Right atrium auricular region (tissue), 2 donors: Measurements from ENCODE around the gene FCN3. TPM values are rescaled to one million over a fixed set of nuclear protein-coding genes. Genes with fewer than 3 reads are reported as not detected.

Experiments
- DNase-seq: peaks from one replicate; pipeline ENCODE4 v3.0.0-alpha.2; 2019; ENCODE audit warnings: low spot score
- H3K27ac ChIP-seq, 2 donors: fragments of 200-600 bp; sonication (generic); 1 replicate in 1 of 2; 2 replicates in 1 of 2; pipeline ENCODE4 v1.5.1; 2016 to 2019
- H3K27me3 ChIP-seq, 2 donors: fragments of 200-600 bp; sonication (generic); one replicate each; pipeline versions ENCODE4 v1.5.1 to v1.6.0; 2017 to 2019
- H3K36me3 ChIP-seq: fragments of 200-600 bp; sonication (generic); one replicate; pipeline ENCODE4 v1.5.1; 2016
- H3K4me1 ChIP-seq, 2 donors: fragments of 200-600 bp; sonication (generic); one replicate each; pipeline versions ENCODE4 v1.5.1 to v1.6.0; 2017 to 2019
- H3K4me3 ChIP-seq, 2 donors: fragments of 200-600 bp; sonication (generic); 1 replicate in 1 of 2; 2 replicates in 1 of 2; pipeline ENCODE4 v1.5.1; 2017 to 2019; ENCODE audit warnings: mild to moderate bottlenecking in 1 of 2, moderate library complexity in 1 of 2
- H3K9me3 ChIP-seq, 2 donors: fragments of 200-600 bp; sonication (generic); one replicate each; pipeline ENCODE4 v1.5.1; 2019
- total RNA-seq, 2 donors: library from RNA; depleted of rRNA; stranded (reverse); fragments of >200 nt; gene quantifications; one replicate each; pipeline ENCODE4 v1.1.0, GENCODE V29; 2016
- TF ChIP-seq, protein P1 (sequence below), 2 donors: fragments of 200-600 bp; sonication (generic); IDR thresholded peaks; one replicate each; pipeline ENCODE4 v1.5.1; 2019; ENCODE audit warnings: antibody characterized with exemption in 2 of 2

The FCN3 gene
- total RNA-seq, 2 donors from 2014 or later = 21.1 to 36.6 TPM

DNA sequence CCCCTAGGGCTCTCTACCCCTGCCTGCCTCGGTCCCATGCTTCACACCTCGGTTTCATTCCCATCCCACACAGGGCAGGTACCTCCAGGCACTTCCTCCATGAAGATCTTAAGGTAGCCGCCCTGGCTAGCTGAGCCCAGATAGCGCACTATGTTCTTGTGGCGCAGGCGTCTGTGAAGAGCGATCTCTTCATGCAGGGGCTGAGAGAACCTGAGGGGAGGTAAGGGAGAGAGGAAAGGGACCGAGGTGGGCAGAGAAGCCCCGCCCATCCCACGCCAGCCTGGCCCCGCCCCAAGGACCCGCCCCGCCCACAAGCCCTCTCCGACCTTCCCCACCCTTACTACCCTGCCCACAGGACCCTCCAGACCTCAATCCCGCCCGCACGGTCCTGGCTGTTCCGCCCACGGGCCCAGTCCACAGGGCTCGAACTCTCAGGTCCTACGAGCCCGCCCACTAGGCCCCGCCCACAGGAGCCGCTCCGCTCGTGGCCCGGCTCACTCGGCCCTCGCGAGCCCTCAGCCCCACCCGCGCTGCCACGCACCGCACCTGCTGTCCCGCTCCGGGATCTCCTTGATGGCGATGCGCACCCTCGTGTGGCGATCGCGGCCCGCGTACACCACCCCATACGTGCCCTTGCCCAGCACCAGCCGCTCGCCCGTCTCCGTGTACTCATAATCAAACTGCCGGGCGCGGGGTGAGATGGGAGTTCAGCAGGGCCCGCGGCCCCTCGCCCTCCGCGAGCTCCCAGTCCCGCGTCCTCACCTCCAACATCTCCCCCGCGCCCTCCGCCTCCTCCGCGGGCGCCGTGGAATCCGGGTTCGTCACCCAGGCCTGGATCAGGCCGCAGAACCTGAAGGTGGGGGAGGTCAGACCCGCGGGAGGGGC, 14.2 kb downstream of the FCN3 start:
- DNase-seq = no peak
- H3K36me3 ChIP-seq = peaks cover 92% of the 10 kb centered on the region
- peak overlapping the region in 1 of 2 donors; percentile 41 for H3K27ac ChIP-seq
- H3K4me1 ChIP-seq = peaks cover 0 to 28% of the 10 kb centered on the region in 2 donors
- H3K4me3 ChIP-seq = peak overlapping the region; percentile 1 to 35
- TF ChIP-seq, protein P1, sequence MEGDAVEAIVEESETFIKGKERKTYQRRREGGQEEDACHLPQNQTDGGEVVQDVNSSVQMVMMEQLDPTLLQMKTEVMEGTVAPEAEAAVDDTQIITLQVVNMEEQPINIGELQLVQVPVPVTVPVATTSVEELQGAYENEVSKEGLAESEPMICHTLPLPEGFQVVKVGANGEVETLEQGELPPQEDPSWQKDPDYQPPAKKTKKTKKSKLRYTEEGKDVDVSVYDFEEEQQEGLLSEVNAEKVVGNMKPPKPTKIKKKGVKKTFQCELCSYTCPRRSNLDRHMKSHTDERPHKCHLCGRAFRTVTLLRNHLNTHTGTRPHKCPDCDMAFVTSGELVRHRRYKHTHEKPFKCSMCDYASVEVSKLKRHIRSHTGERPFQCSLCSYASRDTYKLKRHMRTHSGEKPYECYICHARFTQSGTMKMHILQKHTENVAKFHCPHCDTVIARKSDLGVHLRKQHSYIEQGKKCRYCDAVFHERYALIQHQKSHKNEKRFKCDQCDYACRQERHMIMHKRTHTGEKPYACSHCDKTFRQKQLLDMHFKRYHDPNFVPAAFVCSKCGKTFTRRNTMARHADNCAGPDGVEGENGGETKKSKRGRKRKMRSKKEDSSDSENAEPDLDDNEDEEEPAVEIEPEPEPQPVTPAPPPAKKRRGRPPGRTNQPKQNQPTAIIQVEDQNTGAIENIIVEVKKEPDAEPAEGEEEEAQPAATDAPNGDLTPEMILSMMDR (IDR thresholded peaks at IDR 0.05) = no peak
- H3K9me3 ChIP-seq = no peaks in the 10 kb centered on the region
- H3K27me3 ChIP-seq = no peaks in the 10 kb centered on the region

DNA sequence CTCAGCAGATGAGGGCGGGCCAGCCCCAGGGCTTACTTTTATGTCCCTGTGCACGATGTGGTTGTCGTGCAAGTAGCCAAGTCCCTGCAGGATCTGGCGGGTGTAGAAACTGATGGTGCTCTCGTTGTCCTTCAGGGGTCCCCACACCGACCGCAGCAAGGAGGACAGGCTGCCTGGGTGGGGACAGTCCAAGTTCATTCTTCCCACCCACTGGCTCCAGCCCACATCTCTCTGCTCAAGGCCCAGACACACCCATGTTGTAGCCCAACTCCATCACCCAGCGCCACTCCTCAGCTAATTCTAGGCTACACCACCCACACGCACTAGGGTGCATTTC, 14.8 kb downstream of the FCN3 start:
- no peak for DNase-seq
- Histone ChIP-seq H3K36me3 (peaks cover 96% of the 10 kb centered on the region), H3K4me1 (peaks cover 0 to 23% of the 10 kb centered on the region in 2 donors), H3K27me3 (no peaks in the 10 kb centered on the region), H3K4me3 (no peak overlapping the region), H3K27ac (no peak overlapping the region), H3K9me3 (no peaks in the 10 kb centered on the region)
- TF ChIP-seq, protein P1 (IDR thresholded peaks at IDR 0.05) = no peak

DNA sequence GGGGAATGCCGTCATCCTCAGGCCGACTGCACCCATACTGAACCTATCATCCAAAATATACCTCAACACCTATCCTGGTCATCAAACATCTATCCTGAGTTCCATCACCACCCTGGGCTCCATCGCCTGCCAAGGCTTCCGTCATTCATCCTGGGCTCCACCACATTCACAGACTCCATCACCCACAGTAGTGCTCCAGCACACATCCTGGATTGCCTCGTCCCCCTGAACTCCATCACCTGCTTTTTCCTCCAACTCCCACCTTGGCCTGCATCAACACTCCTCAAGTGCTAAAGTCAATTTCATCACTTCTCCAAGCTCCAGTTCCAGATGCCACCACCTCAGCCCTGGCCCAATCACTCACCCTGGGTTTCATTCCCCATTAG, 15.7 kb downstream of the FCN3 start:
- H3K4me3 ChIP-seq = no peak overlapping the region
- H3K9me3 ChIP-seq = no peaks in the 10 kb centered on the region
- no peak for DNase-seq
- H3K27me3 ChIP-seq = no peaks in the 10 kb centered on the region
- TF ChIP-seq, protein P1 (IDR thresholded peaks at IDR 0.05) = no peak
- H3K36me3 ChIP-seq = peaks cover 96% of the 10 kb centered on the region
- H3K4me1 ChIP-seq = peaks cover 0 to 14% of the 10 kb centered on the region in 2 donors
- no peak overlapping the region for H3K27ac ChIP-seq

DNA sequence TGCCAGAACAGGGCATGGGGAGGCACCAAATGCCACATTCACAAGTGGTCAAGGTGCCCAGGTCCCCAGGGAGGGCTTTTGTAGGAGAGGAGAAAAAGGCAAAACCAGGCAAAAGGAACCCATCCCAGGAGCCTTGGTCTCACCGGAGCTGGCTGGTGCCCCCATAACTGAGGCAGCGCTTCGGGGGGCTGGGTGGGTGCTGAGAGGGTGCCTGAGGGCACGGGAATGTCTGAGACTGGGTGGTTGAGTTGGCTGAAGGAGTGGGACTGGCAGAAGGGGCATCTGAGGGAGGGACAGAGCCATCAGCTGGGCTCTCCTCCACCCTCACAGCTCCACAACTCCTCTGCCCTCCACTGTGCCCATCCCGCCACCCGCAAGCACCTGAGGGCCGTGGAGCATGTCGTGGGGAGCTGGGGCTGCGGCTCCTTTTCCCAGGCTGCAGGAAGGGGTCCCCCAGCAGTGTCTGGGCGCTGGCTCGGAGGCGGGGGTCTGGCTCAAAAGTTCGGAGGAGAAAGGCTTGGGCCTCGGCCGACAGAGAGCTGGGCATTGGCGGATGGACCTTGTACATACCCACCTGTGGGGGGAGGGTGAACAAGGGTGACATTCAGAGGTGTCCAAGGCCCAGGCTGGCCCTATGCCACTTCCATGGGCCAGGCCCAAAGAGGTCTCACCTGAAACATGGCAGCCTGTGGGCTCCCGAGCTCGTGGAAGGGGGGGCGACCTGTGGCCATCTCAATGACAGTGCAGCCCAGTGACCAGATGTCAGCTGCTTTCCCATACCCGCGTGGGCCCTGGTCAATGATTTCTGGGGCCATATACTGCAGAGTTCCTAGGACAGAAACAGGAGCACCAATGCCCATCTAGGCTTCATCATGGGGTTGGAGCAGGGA, 16.3 kb downstream of the FCN3 start:
- no peaks in the 10 kb centered on the region for H3K27me3 ChIP-seq
- DNase-seq = no peak
- H3K4me3 ChIP-seq = no peak overlapping the region
- TF ChIP-seq, protein P1 (IDR thresholded peaks at IDR 0.05) = no peak
- peaks cover 96% of the 10 kb centered on the region for H3K36me3 ChIP-seq
- no peak overlapping the region for H3K27ac ChIP-seq
- H3K9me3 ChIP-seq = no peaks in the 10 kb centered on the region
- H3K4me1 ChIP-seq = peaks cover 0 to 12% of the 10 kb centered on the region in 2 donors

DNA sequence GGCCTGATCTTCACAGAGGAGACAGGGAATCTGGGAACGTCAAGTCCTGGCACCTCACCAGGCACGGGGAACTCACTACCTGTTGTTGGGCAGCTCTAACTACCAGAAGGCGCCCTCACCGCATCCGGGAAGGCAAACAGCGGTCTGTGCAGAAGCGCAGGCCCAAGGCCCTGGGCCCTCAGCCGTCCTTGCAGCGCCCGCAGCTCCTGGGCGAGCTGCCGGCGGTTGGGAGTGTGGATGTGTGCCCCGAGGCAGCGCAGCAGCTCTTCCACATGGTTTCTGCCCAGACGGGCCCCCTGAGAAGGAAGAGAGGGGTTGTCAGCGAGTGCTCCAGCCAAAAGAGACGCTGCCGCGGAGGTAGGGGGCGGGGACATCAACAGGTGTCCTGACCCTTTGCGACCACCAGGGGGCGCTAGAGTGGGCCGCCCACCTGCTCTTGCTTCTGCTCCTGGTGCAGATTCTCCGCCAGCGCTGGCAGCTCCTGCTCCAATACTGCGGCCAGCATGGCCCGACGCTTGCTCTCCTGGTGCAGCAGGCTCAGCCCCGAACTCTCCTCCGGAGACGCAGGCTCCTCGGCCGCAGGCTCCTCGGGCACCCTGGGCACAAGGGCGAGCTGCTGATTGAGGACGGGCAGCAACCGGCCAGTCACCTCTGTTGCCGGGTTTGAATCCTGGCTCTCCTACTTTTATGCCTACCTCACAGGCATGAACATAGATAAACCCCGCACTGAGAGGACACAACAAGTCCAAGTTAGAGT, 17.2 kb downstream of the FCN3 start:
- Histone ChIP-seq H3K4me3 (no peak overlapping the region), H3K4me1 (peaks cover 0 to 12% of the 10 kb centered on the region in 2 donors), H3K9me3 (no peaks in the 10 kb centered on the region), H3K27ac (peak overlapping the region in 1 of 2 donors; percentile 27), H3K36me3 (peaks cover 92% of the 10 kb centered on the region), H3K27me3 (no peaks in the 10 kb centered on the region)
- DNase-seq = peak; percentile 74
- TF ChIP-seq, protein P1 (IDR thresholded peaks at IDR 0.05) = peak; percentile 96 to 98
